NB4 (cell line): Measurements from ENCODE around the gene SYNE1.
A peak's percentile ranks its signal among the peaks of the same experiment; 100 is the strongest.

Experiments
- DNase-seq: peaks from one replicate; pipeline ENCODE4 v3.0.0; 2010; ENCODE audit warnings: low read depth
- H3K4me3 ChIP-seq: one replicate; pipeline ENCODE4 v1.5.1; 2011; ENCODE audit warnings: mild to moderate bottlenecking, low read depth, low read length, moderate library complexity
- CTCF ChIP-seq: IDR thresholded peaks from one replicate; pipeline ENCODE4 v1.5.1; 2012; ENCODE audit warnings: low read depth, low read length
- MAX ChIP-seq: IDR thresholded peaks from 2 replicates; pipeline ENCODE4 v1.6.1; 2011; ENCODE audit warnings: low read depth, low read length
- MYC ChIP-seq: IDR thresholded peaks from 2 replicates; pipeline ENCODE4 v1.6.1; 2011; ENCODE audit warnings: low read depth, low read length
- POLR2A ChIP-seq: IDR thresholded peaks from 2 replicates; pipeline ENCODE4 v1.6.1; 2011; ENCODE audit warnings: mild to moderate bottlenecking; ENCODE audit not compliant: insufficient read length; ENCODE audit errors: extremely low read depth

Gene SYNE1

GRCh38 chr6:152360034-152360433 is 277.1 kb downstream of the SYNE1 start:
- no peak for DNase-seq
- TF ChIP-seq MYC (no peak), CTCF (no peak), POLR2A (no peak), MAX (no peak)
- H3K4me3 ChIP-seq: no peak overlapping the region

GRCh38 chr6:152356662-152357061 is 280.5 kb downstream of the SYNE1 start:
- no peak overlapping the region for H3K4me3 ChIP-seq
- TF ChIP-seq MAX (no peak), CTCF (peak; percentile 30)
- peak; percentile 82 for DNase-seq

- TF ChIP-seq CTCF (no peak), MAX (no peak), MYC (no peak), POLR2A (no peak)
- DNase-seq: no peak
Measured at GRCh38 chr6:152356016-152356415, 281.1 kb downstream of the SYNE1 start.

GRCh38 chr6:152355166-152355565 is 282.0 kb downstream of the SYNE1 start:
- H3K4me3 ChIP-seq: no peak overlapping the region
- no peak for DNase-seq
- TF ChIP-seq MYC: no peak
- TF ChIP-seq CTCF: no peak
- no peak for TF ChIP-seq POLR2A
- no peak for TF ChIP-seq MAX

More at GRCh38 chr6:152356016-152356415, 281.1 kb downstream of the SYNE1 start:
- no peak overlapping the region for H3K4me3 ChIP-seq

GRCh38 chr6:152353440-152353839 is 283.7 kb downstream of the SYNE1 start:
- TF ChIP-seq MYC: no peak
- TF ChIP-seq CTCF: no peak
- no peak overlapping the region for H3K4me3 ChIP-seq
- DNase-seq: no peak

- no peak for TF ChIP-seq POLR2A
- no peak for TF ChIP-seq MAX
- no peak for TF ChIP-seq MYC
- TF ChIP-seq CTCF: no peak
- DNase-seq: no peak
- H3K4me3 ChIP-seq: no peak overlapping the region
Measured at GRCh38 chr6:152351742-152352141, 285.4 kb downstream of the SYNE1 start.
